ENCODE data around the gene HNRNPLL.
"Not testable (repeated sequence)": the region's sequence is repeated elsewhere in the genome, so short reads cannot be mapped to it uniquely, and the experiment has no call there.

The HNRNPLL gene

DNA sequence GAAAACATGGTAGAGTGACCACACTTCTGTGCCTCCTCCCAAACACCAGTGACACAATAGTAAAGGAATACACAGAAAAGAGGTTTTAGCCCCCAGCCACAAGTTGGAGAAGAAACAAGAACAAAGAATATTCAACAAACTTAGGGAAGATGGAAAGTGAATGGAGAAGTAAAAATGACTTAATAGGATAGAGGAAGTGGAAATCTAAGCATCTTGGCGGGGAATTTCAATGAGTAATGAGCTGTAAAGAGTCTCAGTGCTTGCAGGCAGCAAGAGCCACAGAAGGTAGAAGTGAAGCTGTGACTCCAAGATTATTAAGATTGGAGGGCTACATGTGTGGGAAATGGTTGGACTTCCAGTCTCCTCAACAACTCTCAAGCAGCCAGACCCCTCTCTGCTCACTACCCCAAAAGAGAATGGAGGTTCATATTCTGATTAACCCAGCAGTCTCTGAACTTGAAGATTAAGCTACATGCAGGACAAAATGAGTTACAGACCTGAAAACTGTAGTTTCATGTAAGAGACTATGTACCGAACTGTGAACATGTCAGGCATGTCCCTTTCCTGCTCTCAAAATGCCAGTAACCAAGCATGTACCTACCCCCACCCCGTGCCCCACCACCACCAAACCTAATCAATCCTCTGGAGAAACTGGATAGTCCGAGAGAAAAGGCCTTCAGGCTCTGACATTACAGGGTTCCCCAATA is 16.9 kb upstream of the HNRNPLL start:
- DNase-seq (ENCODE audit: low spot score): no peak

DNA sequence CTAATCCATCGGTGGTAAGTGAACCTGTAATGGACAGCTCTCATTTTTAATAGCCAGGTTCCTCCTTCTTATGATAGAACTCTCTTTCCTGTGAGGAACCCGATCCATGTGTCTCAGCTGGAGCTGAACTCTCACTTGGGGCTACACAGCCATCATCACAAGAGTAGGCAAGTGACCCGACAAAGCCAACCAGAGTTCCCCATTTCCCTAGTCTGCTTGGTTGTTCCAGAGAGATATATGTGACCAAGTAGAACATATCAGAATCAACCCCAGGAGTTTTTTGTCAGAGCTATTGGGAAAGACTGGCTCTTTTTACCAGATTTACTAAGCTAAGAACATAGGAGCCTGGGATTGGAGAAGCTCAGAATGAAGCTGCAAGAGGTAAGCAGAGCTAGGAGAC is 14.6 kb upstream of the HNRNPLL start:
- DNase-seq (ENCODE audit: low spot score): no peak

DNA sequence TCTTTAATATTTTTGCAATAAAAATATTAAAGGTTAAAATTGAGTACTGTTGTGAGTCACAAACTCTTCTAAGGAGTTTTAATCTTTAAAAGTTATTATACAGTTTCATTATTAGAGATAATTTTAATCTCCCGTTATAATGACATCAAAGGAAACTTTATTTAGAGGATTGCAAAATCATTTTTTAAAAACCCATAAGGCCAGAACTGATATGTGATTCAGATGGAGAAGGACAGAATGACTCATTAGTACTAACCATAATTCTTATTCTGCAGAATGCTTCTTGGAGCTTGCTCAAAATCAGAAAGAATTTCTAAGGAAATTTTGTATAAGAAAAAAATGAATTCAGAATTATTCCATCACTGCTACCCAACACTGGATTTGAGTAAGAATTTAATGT is 12.5 kb upstream of the HNRNPLL start:
- no peak for DNase-seq (ENCODE audit: low spot score)

- no peak for DNase-seq (ENCODE audit: low spot score)
Observed at GRCh38 chr2:38613849-38614213, 11.1 kb upstream of the HNRNPLL start.

- no peak for DNase-seq (ENCODE audit: low spot score)
Observed at GRCh38 chr2:38613126-38613848, 10.6 kb upstream of the HNRNPLL start.

GRCh38 chr2:38610851-38611801 is 8.4 kb upstream of the HNRNPLL start:
- no peak for DNase-seq (ENCODE audit: low spot score)

DNA sequence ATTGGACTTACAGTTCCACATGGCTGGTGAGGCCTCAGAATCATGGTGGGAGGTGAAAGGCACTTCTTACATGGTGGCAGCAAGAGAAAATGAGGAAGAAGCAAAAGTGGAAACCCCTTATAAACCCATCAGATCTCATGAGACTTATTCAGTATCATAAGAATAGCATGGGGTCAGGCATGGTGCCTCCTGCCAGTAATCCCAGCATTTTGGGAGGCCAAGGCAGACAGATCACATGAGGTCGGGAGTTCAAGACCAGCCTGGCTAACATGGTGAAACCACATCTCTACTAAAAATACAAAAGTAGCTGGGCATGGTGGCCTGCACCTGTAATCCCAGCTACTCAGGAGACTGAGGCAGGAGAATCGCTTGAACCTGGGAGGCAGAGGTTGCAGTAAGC is 6.5 kb upstream of the HNRNPLL start:
- DNase-seq (ENCODE audit: low spot score): not testable (repeated sequence)

DNA sequence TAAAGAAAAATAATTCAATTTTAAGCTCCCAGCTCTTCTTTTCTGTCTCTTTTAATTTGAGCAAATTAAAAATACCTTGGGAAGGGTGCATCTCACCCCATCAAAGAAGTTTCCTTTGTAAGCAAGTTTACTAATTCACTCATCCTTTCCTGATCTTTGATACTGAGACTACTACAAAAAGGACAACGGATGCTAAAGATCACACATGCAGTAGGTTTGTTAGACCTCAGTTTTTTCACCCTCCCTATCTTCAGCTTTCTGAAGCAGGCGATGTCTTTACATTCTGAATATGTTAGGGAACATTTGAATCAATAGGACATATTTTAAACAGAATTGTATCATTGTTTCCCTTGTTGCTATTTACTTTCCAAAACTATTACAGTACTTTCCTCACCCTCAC is 6.0 kb upstream of the HNRNPLL start:
- DNase-seq (ENCODE audit: low spot score): no peak

DNA sequence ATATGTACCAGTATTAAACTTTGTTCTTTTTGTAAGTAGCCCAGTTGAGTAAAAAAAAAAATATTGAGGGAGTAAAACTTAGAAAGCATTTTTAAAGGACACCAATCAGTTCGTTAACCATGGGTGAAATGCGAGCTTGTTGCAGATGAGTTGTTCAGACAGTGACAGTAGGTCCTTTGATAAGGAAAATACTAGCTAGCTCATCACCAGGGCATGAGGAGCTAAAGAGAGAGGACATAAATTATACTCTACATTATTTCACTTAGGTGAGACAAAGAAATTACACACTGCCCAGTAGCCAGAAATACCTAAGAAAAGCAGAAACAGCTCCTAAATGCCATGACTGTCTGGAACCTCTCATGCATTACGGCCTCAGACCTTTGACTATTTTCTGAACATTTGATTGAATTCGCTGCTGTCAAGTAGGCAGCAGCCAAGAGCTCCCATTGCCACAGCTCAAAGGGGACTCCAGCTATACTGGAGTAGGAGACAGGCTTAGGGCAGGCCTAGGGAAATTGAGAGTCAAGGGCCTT is 2.6 kb upstream of the HNRNPLL start:
- DNase-seq (ENCODE audit: low spot score): no peak

DNA sequence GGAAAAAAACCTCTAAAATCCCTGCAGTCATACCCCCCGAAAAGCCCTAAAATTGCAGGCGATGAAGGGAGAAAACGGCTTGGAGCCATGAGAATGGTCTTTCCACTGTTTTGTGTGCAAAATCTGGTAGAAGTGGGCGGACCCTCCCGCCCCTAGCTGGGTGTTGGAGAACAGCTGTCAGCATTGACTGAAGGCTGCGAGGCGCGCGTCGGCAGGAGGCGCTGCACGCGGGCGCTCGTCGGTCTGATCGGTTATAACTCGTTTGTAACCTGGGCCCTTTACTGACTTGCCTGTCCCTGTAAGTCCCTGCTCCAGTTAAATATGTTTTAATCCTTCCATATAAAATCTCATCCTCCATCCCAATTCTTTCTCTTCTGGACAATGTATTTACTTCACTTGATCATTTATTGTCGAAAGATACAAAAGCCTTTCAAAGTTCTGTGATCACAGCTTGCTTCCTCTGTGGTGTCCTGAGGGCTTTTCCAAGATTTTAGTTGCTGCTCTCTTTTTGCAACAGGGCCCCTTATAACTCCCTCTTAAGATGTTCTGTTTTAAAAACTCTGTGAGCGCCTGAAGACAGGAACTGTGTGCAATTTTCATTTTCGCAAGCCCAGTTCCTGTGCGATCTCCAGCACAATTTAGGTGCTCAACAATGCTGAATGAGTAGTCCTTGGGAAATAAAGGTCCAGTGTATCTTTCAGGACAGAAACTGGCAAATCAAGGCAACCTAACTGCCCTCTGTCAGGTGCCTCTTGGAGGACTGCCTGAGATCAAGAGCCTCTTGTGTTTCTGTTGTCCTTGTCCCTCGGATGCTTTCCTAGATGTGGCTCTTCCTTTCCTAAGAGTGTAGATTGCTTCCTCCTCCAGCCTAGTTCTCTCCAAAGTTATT is 918 bp upstream of the HNRNPLL start:
- peak; percentile 73 for DNase-seq (ENCODE audit: low spot score)

- DNase-seq (ENCODE audit: low spot score): no peak
Observed at GRCh38 chr2:38602136-38602731, 494 bp downstream of the HNRNPLL start.

GRCh38 chr2:38601463-38602135 is 1.1 kb downstream of the HNRNPLL start:
- no peak for DNase-seq (ENCODE audit: low spot score)

GRCh38 chr2:38600921-38601455 is 1.7 kb downstream of the HNRNPLL start:
- no peak for DNase-seq (ENCODE audit: low spot score)

DNA sequence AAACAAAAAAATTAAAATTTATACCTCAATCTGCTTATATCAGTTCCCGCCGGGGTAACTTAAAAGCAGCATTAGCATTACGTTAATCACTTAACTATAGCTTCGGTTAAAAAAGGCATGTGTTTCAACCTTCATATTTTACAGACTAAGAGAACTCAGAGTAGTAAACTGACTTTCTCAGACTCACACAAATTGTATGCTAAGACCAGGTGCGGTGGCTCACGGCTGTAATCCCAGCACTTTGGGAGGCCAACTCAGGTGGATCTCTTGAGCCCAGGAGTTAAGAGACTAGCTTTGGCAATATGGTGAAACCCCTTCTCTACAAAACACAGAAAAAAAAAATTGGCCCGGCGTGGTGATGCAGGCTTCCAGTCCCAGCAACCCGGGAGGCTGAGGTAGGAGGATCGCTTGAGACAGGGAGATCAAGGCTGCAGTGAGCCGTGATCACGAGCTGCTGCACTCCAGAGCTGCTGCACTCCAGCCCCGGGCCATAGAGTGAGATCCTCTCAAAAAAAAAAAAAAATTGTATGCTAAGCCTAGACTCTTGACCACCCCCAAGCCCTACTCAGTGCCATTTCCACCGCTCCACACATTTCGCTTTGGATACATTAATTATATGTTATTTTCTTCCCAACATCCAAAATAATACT is 2.4 kb downstream of the HNRNPLL start:
- DNase-seq (ENCODE audit: low spot score): no peak

GRCh38 chr2:38599706-38600105 is 3.0 kb downstream of the HNRNPLL start:
- DNase-seq (ENCODE audit: low spot score): no peak

DNA sequence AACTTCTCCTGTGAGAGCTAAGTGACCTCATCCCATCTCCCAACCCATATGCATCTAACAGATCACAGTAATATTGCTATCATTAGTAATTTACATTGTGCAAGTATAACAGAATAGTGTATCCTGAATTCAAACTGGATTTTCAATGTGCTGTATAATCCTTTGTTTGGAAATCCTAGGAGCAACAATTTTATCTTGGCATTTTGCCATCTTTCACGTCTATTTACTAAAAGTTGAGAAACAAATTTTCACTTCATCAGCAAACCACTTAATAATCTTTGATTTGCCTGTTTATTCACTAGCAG is 3.8 kb downstream of the HNRNPLL start:
- DNase-seq (ENCODE audit: low spot score): no peak

- DNase-seq (ENCODE audit: low spot score): no peak
Observed at GRCh38 chr2:38598200-38598990, 4.3 kb downstream of the HNRNPLL start.

DNA sequence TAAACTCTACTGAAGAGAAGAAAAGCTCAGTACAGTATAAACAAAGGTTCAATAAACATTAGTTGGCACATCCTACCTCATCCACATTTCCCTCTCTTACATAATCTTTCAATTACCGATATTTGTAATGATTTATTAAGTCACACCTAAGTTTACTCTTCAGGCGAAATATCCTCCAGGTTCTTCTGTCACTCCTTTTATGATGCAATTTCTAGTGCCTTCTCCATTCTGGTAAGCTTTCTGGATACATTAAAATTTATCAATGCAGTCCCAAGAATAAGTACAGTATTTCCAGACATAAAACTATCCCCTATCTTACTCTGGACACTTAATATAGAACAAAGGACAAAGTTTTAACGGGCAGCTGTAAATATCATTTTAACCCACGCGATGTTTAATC is 5.6 kb downstream of the HNRNPLL start:
- no peak for DNase-seq (ENCODE audit: low spot score)

DNA sequence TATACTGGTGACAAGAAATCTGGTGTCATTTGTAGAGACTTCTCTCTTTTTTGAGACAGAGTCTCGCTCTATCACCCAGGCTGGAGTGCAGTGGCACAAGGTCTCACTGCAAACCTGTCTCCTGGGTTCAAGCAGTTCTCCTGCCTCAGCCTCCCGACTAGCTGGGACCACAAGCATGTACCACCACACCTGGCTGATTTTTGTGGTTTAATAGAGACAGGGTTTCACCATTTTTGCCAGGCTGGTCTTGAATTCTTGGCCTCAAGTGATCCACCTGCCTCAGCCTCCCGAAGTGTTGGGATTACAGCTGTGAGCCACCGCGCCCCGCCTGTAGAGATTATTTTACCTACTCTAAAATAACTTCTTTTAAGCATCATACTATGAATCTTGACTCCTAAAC is 6.5 kb downstream of the HNRNPLL start:
- DNase-seq (ENCODE audit: low spot score): no peak
